Head of caudate nucleus (tissue), 42 donors: Measurements from ENCODE around the gene NAT14.

Experiments
- DNase-seq, 42 donors: peaks; one replicate each; pipeline versions ENCODE4 v3.0.0 to v3.0.0-alpha.2; 2020 to 2021; ENCODE audit warnings: mixed read lengths in 7 of 42
- intact Hi-C: fragments of 100-400 bp; cut with DNase I; formaldehyde crosslinking; loops from one replicate; pipeline ENCODE4 v1.15.0; 2022

Gene NAT14

DNA sequence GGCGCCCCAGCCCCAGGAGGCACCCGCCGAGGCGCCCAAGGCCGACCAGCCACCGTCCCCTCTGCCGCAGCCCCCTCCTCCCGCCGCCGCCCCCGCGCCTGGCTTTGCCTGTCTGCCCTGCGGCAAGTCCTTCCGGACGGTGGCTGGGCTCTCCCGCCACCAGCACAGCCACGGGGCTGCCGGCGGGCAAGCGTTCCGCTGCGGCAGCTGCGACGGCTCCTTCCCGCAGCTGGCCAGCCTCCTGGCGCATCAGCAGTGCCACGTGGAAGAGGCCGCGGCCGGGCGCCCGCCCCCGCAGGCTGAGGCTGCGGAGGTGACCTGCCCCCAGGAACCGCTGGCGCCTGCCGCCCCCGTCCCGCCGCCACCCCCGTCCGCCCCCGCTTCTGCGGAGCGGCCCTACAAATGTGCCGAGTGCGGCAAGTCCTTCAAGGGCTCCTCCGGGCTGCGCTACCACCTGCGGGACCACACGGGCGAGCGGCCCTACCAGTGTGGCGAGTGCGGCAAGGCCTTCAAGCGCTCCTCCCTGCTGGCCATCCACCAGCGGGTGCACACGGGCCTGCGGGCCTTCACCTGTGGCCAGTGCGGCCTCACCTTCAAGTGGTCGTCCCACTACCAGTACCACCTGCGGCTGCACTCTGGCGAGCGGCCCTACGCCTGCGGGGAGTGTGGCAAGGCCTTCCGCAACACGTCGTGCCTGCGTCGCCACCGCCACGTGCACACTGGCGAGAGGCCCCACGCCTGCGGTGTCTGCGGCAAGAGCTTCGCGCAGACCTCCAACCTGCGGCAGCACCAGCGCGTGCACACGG is 2.6 kb upstream of the NAT14 start:
- no peak for DNase-seq
- intact Hi-C loops, result no loop called here

DNA sequence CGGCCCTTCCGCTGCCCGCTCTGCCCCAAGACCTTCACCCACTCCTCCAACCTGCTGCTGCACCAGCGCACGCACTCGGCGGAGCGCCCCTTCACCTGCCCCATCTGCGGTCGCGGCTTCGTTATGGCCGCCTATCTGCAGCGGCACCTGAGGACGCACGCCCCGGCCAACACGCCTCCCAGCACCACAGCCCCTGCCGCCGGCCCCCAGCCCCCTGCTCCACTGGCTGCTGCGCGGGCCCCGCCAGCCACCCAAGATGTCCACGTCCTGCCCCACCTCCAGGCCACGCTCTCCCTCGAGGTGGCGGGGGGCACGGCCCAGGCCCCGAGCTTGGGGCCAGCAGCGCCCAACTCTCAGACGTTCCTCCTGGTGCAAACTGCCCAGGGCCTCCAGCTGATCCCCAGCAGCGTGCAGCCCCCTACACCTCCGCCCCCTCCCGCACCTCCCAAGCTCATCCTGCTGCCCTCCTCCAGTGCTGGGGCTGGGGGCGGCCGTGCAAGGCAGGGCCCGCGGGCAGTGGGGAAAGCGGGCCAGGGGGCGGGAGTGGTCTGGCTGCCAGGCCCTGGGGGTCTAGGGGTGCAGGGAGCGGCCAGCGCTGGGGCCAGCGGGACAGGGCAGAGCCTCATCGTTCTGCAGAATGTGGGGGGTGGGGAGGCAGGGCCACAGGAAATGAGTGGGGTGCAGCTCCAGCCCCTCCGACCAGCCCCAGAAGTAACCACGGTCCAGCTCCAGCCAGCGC is 1.9 kb upstream of the NAT14 start:
- no peak for DNase-seq
- intact Hi-C loops, result no loop called here

DNA sequence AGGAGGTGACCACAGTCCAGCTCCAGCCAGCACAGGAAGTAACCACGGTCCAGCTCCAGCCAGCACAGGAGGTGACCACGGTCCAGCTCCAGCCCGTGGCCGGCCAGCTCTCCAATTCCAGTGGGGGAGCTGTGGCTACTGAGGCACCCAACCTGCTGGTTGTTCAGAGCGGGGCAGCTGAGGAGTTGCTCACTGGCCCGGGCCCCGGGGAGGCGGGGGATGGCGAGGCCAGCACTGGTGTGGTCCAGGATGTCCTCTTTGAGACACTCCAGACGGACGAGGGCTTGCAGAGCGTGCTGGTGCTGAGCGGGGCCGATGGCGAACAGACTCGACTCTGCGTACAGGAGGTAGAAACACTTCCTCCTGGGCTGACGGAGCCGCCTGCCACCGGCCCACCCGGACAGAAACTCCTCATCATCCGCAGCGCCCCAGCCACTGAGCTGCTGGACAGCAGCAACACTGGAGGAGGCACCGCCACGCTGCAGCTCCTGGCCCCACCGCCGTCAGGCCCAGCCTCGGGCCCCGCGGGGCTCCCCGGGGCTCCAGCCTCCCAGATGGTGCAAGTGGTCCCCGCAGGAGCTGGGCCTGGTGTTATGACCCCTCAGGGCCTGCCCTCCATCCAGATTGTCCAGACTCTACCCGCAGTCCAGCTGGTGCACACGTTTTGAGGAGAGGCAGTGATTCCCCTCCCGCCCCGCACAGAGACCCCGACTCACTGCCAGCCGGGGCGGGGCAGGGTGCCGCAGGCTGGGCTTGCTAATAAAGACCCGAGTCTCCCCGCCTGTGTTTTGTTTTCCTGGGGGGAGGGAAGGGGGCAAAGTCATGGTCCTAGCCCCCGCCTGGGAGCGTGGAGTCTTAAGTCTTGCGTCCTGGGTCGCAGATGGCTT is 1.0 kb upstream of the NAT14 start:
- intact Hi-C loops, result no loop called here
- DNase-seq, result no peak

DNA sequence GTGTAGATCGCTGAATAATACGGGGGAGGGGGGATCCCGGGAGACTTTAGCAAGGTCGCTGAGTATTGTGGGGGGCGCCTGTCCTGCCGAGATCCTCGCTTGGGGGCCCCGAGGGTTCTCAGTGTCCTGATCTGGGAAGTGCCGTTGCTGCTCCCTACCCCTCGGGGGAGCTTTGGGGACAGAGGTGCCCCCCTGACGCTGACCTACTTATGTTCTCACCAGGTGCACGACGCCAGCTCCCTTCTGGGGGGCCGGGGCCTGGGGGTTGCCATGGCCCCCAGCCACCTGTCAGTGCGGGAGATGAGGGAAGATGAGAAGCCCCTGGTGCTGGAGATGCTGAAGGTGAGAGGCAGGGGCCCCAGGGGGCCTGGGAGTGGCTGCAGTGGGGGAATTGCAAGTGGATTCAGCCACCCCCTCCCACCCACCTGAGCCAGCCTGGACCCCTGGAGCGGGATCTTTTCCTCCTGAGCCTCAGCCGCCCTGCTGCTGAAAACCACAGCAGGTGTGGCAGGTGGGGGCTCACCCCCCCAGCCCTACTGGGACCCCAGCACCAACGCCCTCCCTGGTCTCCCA is 537 bp downstream of the NAT14 start:
- no peak for DNase-seq
- intact Hi-C loops, result no loop called here

DNA sequence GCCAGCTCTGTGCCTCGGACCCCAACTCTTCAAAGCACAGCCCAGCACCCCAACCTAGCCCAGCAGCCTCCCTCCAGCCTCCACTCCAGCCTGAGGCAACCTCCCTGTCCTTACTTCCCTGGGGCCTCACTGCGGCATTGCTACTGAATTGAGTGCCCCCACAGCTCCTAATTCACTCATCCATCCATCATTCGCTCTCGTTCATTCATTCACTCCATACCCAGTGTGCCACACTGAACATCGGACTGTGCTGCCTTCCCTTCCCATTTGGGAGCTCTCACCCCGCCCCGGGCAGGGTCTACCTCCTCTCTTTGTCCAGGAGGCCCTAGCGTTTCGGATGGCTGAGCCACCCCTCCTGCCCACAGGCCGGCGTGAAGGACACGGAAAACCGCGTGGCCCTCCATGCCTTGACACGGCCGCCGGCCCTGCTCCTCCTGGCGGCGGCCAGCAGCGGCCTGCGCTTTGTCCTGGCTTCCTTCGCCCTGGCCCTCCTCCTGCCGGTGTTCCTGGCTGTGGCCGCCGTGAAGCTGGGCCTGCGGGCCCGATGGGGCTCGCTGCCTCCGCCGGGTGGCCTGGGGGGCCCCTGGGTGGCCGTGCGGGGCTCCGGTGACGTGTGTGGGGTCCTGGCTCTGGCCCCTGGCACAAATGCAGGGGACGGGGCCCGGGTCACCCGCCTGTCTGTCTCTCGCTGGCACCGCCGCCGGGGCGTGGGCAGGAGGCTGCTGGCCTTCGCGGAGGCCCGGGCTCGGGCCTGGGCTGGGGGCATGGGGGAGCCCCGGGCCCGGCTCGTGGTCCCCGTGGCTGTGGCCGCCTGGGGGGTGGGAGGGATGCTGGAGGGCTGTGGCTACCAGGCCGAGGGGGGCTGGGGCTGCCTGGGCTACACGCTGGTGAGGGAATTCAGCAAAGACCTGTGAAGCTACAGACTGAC is 1.3 kb downstream of the NAT14 start:
- no peak for DNase-seq
- intact Hi-C loops, result no loop called here

DNA sequence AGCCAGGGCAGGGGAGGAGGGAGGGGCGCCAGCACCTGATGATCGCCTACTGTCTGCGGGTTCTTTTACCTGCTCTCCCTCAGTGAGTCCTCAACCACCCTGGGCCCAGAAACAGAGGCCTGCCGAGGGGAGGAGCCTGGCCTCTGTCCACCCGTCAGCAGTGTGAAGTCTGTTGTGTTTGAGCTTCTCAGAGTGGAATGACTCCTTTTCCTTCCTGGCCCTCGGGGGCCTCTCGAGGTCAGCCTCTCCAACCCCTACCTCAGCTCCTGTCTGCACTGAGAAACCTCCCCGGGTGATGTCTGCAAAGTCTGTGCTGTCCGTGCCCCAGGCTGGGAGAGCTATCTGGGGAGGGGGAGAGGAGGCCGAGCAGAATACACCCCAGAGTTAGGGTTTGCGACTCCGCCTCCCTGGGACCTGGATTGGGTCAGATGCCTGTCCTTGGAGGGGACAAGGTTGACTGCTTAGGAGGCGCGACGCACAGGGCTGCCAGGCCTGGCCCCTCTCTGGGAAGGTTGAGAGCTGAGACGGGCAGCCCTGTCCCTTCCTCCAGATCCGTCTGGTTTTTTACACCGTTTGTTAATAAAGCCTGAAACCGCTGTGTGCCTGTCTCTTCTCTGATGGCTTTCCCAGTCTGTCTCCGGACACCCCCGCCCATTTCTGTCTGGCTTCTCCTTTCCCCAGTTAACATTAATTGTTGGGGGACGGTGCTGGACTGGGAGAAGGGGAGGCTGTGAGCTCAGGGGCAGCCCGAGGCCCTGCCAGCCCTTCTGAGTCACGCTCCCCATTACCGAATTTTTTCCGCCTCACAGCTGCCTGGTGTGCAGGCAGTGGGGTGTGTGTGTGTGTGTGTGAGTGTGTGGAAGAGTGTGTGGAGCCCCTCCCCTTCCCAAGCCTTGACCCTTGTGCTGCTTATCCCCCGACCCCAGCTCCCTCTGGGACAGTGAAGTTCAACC is 2.3 kb downstream of the NAT14 start:
- DNase-seq, result peak in 11 of 42 donors; percentile 25 to 70 (median 40)

DNA sequence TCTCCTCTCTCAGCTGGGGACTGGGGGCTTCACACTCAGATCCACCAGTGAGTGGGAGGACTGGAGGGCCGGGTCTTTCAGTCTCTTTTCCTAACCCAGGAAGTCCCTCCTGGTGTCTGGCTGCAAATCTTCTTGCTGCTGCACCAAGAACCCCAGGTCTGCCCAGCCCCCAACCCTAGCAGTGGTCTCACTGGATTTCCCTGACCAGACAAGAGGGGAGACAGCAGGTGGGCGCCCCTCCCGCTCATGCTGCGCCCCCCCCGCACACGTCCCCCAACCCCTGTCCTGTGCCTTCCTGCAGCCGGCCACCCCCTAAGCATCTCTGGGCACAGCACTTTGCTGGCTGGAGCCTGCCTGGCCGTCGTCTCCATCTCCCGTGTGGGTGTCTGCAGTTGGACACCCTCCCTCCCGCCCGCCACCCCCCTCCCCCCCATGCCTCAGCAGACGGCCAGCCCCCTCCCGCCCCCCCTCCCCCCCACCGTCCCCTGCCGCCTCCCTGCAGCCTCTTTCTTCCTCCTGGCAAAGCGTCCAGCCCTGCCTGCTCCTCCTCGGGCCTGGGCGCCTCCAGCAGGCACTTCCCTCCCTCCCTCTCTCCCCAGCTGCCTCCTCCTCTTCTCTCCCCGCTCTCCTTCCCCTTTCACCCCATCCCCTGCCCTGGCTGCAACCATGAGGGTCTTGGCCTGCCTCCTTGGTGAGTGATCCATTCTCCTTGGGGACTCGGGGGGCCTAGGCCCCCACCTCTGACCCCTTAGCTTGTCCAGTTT is 3.1 kb downstream of the NAT14 start, which contains the start of gene SSC5D:
Gene SSC5D (plus strand): TSS at position 513 of the 764 bp plus-strand sequence. CDS start 154 bp downstream, at position 667.
- DNase-seq, result peak in 3 of 42 donors; percentile 31 to 57 (median 39)
- intact Hi-C loops, result no loop called here

More for the DNA sequence above, 2.3 kb downstream of the NAT14 start:
- intact Hi-C loops, result no loop called here

DNA sequence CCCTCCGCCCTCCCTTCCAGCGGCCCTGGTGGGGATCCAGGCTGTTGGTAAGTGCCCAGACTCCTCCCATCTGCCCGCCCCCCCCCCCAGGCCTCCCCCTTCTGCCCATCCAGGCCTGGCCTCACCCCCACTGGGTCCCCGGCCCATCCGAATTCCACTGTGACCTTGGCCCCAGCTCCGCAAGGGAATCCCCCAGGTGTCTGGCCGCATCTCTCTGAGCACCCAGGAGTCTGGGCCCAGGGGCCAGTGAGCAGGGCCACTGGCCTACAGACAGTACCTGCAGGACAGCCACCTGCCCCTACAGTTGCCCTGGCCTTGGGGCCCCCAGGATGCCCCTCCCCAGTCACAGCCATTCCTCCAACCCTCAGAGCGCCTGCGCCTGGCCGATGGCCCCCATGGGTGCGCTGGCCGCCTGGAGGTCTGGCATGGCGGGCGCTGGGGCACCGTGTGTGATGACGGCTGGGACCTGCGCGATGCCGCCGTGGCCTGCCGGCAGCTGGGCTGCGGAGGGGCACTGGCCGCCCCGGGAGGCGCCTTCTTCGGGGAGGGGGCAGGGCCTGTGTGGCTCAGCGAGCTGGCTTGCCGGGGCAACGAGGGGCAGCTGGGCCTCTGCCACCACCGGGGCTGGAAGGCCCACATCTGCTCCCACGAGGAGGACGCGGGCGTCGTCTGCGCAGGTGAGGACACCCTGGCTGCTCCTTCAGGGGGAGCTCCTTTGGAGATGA is 4.2 kb downstream of the NAT14 start:
- no peak for DNase-seq
- intact Hi-C loops, result no loop called here

DNA sequence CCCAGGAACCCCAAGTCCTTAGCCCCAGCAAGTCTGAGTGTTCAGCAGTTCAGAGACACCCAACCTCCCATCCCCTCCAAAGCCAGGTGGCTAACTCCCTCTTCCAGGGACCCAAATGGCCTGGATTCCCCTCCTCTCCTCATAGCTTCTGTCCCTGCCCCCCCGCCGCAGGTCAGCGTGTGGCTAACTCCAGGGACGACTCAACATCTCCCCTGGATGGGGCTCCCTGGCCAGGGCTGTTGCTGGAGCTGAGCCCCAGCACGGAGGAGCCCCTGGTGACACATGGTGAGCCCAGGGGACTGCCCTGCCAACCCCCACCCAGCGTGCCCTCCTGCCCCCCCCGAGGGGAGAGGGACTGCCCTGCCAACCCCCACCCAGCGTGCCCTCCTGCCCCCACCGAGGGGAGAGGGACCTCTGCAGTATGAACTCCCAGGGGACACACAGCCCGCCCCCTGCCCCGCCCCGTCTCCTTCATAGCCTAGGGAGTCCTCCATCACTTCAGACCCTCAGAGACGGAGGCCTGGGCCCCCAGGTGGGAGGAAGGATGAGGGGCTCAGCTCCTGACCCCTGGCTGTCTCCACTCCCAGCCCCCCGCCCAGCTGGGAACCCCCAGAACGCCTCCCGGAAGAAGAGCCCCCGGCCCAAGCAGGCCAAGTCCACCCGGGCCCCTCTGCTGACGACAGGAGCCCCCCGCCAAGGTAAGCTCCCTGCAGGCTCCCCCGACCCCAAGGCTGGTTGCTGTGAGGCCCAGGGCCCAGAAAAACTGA is 4.9 kb downstream of the NAT14 start:
- no peak for DNase-seq

DNA sequence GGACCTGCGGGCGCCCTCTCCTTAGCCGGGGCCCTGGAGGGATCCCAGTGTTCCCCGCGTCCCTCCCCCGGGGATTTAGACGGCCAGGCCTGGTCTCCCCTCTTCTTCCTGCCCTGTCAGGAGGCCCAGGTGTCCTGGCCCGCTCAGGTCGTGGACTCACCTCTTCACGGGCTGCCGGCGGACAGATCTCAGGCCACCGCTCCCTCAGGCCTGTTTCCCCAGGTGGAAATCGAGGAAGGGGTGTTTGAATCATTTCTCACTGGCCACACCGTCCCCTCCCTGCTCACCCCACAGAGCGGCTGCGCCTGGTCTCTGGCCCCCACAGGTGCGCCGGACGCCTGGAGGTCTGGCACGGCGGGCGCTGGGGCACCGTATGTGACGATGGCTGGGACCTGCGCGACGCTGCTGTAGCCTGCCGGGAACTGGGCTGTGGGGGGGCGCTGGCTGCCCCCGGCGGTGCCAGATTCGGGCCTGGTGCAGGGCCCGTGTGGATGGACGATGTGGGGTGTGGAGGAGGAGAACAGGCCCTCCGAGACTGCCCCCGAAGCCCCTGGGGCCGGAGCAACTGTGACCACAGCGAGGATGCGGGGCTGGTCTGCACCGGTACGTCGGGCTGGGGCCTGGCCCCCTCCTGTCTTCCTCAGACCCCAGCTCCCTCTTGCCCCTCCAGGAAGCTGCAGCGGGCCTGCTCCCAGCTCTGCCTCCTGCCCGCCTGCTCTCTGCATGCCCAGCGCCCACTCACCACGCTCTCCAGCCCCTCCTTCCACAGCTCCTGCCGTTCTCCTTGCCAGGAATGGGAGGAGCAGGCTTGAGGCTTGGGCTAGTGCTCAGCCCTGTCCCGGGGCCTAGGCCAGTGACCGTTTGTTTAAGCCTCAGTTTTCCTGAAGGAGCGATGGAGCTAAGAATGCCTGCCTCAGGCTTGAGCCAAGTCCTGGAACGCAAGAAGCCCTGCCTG is 5.8 kb downstream of the NAT14 start:
- DNase-seq, result no peak
- intact Hi-C loops, result no loop called here

More for the DNA sequence above, 4.9 kb downstream of the NAT14 start:
- intact Hi-C loops, result no loop called here

DNA sequence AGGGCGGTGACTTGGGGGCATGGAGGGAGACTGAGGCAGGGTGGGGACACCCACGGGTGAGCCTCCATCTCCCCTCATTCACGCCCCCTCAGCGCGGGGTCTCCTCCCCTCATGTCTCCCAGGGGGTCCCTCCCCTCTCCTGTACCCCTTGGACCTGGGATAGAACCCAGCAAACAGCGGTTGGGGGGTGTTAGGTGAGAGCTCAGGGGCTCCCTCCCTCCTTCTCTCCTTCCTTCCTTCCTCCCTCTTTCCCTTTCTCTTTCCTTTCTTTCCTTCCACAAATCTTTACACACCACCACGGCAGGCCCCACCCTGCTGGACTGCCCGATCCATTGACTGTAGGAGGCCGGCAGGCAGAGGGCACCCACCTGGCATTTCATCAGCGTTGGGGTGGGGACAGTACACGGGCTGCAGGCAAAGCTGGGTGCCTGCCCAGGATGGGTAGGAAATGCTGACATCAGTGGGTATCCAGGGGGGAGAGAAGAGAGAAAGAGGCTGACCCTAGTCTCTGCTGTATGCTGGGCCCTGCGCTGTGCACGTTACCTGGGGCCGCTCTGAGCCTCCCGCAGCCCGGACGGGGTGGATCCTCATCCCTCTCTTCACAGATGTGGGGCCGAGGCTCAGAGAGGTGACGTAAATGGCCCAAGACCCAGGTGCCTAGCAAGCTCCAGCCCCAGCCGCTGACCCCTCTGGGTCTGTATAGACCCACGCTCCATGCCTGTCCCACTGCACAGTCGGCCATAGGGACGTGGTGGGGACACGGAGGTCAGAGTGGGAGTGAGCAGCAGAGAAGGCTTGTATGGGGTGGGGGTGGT is 6.8 kb downstream of the NAT14 start:
- intact Hi-C loops, result no loop called here
- no peak for DNase-seq

DNA sequence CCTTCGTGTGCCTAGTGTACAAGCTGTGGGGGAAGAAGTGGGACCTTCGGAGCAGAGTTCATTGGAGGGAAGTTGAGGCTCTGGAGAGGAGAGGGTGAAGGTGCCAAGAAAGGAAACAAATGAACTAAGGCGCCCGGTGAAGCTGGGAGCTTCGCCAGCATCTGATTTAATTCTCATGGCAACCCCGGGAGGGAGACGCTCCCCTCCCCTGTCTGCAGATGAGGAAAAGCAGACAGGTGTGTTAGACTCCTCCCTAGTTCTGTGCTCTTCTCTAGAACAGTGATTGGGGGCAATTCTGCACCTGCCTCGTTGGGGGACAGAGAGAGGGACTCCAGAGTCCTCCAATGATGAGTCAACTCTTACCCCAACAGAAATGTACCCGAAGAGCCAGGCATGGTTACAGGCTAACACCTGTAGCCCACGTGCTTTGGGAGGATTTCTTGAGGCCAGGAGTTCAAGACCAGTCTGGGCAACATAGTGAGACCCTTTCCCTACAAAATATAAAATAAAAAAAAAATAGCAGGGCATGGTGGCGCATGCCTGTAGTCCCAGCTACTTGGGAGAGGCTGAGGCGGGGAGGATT is 7.5 kb downstream of the NAT14 start:
- intact Hi-C loops, result no loop called here
- DNase-seq, result peak in 23 of 42 donors; percentile 29 to 82 (median 57)
